Measurements from ENCODE around the gene CRADD.
"Not testable (repeated sequence)": the region's sequence is repeated elsewhere in the genome, so short reads cannot be mapped to it uniquely, and the experiment has no call there.

CRADD gene

DNA sequence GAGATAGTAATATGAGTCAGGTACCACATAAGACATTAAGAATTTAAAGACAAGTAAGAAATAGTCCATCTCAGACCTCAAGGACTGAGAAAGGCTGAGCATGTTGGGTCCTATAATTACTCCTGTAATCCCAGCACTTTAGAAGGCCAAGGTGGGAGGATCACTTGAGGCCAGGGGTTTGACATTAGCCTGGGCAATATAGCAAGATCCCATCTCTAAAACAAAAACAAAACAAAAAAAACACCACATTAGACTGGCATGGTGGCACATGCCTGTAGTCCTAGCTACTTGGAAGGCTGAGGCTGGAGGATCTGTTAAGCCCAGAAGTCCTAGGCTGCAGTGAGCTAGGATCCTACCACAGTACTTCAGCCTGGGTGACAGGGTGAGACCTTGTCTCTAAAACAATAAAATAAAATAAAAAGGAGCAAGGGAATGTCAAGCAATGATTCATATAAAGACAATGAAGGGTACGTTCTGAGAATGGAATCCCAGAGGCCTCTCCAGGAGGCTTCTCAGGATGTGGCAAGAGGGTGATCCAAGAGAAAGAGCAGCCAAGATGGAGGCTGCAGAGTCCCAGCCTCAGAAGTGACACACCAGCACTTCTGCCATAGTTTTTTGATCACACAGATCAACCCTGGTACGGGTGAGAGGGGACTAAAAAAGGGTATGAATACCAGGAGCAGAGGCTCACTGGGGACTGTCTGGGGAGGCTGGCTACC lies 206.4 kb downstream of the CRADD start:
- DNase-seq = no peak

DNA sequence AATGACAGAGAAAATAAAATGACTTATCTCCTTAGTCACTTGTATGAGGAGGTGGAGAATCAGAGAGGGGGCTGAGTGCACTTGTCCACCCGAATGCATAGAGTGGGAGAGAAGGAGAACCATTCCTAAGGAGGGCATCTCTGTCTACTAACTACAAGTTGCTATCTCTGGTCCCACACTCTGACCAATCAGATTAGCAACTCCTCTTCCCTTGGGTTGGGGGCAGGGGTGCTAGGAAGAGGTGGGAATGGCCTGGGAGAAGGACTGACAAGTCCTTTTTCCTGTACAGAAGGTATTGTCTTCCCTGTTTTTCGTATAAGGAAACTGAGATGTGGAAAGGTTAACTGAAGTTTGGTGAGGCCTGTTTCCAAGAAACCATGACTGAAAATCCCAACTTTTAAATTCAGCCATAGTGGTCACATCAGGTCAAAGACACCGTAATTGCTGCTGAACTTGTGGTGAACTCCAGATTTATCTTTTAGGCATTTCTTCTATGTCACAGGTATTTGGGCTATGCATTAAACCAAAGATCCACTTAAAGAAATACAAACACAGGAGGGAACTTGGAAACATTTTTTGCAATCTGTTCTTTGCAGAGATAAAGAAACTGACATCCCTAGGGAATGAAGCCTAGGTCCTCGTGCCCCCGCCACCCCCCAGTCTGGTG lies 207.8 kb downstream of the CRADD start:
- DNase-seq = no peak

DNA sequence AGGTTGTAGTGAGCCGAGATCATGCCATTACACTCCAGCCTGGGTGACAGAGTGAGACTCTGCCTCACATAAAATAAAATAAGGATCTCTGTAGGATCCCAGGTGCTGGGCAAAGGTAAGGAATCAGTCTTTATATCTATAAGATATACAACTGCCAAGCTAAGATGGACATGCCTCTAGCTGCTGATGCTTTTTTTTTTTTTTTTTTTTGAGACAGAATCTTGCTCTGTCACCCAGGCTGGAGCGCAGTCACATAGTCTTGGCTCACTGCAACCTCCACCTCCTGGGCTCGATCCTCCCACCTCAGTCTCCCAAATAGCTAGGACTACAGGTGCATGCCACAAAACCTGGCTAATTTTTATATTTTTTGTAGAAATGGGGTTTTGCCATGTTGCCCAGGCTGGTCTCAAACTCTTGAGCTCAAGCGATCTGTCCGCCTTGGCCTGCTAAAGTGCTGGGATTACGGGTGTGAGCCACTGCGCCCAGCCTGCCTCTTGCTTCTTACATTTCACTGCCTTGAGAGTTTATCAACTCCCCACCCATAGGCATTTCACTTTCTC lies 208.9 kb downstream of the CRADD start:
- not testable (repeated sequence) for DNase-seq

DNA sequence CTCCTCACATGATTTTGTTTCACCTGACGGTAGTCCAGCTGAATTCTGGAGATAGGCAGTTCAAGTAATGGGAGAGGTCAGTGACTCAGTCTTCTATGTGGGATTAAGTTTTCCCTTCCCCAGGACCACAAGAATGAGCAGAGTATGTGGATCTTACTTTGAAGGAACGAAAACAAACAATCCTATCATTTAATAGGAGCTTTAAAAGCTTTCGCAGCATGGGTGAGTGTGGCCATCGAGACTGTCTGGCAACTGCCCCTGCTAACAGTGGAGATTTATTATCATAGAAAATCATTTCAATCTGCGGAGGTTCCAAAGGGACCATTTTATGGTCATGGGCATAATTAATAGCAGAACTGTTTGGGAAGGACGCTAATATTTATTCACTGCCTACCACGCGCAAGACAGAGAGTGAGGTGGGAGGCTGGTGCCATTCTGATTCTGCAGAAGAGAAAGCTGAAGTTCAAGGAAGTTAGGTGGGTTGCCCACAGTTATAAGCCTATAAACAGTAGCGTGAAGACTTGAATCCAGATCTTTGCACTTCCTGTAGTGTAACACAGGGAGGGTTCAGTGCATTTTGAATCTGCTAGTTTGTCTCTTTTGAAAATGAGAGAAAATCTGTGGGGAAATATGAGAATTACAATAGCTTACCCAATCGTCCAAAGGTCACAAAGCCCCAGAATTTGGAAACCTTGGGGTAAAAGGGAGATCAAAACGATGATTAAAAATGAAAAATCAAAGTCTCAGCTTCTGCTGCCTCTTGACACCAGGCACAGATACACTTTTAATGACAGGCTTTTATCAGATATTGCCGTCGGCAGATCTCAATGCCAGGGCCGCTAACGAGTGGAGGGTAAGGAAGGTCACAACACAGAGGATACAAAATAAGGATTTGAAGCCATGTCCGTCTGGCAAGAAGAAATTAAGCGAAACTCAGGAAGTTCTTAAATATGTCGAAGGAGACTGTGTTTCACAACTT lies 209.6 kb downstream of the CRADD start:
- DNase-seq = no peak

DNA sequence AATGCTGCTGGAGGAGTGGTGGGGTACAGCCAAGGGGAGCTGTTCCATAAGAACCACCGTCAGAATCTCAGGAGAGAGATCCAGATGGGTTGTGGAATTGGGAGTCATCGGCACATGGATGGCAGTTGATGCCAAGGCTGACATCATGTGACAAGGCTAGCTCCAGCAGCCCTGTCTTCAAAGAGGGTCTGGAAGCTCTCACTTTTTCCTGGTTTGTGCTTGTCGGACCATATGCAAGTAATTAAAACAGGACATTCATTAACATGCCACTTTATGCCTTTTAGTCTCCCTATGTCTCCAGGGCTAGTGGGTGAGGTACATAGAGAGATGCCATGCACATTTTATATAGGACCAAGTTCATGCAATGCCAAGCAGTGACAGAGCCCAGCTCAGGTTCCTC lies 211.8 kb downstream of the CRADD start:
- DNase-seq = no peak

DNA sequence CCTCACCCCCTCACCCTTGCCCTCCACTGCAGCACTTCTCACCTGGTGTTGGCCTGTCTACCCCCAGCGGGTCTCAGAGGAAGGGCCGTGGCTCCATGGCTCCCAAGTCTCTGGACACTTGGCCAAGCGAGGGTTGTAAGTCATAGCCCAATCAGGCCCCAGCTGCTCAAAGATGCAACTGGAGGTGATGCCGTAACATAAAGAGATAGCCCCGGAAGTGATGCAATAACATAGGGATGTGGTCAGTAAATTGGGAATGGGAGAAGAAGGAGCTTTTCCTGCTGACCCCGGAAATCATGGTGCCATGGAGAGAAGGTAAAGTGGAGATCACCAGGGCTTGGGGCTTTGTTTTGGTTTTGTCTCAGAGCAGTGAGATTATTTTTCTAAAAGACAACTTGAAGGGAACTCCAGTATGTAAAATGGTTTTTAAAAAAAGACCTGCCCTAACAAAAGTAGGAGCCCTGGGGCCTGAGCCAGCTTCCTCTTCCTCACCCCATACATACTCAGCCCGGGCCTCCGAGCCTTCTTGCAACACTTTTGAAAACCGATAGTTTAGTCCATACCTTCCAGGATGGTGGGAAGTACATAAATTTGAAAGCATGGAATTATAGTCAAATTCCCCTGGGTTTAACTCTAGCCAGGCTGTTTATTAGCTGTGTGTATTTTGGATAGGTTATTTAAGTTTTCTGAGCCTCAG lies 212.5 kb downstream of the CRADD start:
- no peak for DNase-seq

DNA sequence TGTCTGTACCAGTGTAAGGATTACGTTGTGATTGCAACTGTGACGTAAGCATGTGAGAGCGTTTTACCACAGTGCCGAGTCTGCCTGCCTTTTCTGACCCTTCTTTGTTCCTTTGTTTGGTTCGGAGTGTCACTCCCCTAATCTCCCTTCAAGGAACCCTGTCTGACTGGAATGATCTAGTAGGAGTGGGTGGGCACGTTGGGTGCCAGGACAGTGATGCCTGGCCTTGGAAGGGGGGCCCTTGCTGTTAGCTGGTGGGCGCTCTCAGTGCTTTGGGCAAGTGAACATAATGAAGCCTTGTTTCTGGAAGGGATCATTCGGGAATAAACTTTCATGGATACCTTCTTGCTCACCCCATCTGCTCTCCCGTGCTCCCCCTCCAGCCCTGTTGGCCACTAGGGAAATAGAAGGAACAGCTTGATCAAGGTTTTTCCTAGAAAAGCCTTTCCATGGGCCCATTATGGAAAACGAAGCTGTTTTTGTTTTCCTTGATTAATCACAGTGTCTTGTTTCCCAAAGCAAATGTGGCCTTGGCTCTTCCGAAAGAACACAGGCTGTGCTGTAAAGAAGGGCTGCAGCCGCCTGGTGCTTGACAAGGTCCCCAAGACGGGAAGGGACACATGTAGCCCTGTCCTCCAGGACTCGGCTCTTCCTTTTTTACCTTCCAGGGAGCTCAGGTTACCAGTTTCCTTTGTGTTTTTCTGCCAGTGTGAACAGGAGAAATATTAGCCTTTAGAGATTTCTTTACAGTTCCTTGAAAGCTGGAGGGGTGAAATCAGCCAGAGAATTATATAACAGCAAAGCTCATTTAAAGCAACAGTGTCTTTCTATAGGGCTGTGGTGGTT lies 215.5 kb downstream of the CRADD start:
- DNase-seq = no peak

DNA sequence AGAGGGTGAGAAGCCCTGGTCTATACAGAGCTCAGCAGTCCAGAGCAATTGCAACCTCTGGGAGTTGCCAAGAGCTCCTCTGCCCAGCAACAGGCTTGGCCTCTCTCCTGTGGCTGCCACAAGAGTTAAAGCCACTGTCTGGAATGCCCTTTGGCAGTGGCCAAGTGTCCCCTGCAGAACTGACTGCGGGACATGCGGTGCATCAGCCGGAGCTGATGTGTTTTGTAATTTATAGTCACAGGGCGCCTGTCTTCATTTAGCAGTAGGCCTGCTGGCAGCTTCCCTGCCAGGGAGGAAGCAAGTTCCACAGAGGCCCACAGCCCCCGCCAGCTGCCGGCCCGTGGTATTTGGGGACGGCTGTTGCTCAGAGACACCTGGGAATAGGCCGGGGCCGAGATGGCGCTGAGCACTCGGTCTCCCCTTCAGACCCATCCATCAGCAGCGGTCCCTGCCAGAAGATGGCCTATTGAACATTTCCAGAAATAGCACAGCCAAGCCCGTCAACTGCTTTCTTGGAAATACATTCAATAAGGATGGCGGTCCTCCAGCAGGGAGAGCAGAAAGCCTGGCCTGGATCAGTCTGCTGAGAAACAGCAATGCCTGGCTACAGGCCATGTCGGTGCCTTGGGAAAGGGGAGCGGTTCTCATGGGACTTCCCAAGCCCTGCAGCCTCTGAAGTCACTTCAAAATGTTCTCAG lies 217.4 kb downstream of the CRADD start:
- DNase-seq = no peak

DNA sequence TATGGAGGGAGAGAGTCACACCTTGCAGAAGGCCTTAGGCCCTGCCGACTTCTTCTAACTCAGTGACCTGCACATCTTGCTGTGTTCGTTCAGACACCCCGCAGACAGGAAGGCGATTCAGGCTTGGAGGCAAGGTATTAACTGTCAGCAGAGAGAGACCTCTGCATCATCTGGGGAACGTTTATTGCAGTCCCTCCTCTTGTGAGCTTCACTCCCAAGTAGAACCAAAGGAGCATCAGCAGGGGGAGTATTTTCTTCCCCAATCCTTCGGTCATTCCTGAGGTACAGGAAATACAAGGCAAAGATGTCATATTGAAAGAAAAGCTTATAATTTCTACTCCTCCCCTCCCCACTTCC lies 217.9 kb downstream of the CRADD start:
- DNase-seq = no peak

DNA sequence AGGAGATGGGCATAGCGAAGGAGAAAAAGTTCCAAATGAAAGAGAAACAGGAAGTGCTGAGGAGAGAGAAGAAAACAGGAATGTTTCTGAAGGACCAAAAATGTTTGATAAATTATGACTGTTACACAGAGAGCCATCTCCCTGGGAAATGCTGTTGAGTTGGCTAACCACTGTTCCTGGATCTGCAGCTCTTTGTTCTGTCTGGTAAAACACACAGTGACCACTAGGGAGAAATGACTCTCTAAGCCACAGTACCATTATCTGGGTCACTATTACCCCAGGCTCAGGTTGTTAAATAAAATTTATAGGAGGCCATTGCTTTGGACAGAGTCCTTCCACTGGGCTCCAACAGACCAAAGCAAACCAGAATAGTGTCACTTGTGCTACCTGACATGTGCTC lies 219.3 kb downstream of the CRADD start:
- DNase-seq = no peak

DNA sequence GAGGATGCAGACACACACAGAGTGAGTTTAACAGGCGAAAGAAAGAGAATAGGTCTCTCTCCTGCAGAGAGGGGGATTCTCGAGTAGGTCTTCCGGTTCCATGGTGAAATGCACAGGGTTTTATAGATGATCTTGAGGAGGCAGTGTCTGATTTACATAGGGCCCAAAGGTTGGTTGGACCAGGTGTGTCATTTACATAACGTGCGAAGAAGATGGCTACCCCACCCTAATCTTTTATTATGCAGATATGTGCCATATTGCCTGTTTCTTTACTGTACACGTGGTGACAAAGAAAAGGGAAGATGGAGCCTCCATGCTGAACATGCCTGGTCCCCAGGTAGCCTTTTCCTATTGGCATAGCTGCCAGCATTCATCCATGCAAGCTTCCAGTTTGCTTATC lies 219.8 kb downstream of the CRADD start:
- no peak for DNase-seq

DNA sequence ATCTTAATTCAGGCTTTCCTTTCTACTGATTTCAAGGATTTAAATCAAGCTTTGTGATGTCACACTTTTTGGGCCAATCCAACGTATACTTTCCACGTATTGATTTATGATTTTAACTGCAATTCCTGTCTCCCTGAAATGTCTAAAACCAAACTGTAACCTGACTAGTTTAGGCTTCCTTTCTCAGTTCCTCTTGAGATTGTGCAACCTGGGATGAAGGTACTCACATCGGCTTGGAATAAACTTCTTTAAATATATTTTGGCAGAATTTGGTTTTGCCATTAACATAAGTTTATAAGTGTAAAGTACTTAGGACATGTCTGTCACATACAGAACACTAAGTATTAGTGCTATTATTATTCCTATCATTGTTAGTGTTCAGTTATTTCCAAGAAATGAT lies 224.6 kb downstream of the CRADD start:
- no peak for DNase-seq

DNA sequence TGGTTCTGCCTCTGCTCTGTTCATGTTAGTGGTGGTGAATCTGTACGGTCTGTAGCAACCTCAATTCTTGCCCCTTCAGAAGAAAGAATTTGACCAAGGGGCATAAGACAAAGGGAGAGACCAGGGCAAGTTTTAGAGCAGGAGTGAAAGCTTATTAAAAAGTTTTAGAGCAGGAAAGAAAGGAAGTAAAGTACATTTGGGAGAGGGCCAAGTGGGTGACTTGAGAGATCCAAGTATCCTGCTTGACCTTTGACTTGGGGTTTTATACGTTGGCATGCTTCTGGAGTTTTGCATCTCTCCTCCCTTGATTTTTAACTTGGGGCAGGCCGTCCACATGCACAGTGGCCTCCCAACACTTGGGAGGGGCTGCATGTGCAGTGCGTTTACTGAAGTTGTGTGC lies 225.0 kb downstream of the CRADD start:
- no peak for DNase-seq

DNA sequence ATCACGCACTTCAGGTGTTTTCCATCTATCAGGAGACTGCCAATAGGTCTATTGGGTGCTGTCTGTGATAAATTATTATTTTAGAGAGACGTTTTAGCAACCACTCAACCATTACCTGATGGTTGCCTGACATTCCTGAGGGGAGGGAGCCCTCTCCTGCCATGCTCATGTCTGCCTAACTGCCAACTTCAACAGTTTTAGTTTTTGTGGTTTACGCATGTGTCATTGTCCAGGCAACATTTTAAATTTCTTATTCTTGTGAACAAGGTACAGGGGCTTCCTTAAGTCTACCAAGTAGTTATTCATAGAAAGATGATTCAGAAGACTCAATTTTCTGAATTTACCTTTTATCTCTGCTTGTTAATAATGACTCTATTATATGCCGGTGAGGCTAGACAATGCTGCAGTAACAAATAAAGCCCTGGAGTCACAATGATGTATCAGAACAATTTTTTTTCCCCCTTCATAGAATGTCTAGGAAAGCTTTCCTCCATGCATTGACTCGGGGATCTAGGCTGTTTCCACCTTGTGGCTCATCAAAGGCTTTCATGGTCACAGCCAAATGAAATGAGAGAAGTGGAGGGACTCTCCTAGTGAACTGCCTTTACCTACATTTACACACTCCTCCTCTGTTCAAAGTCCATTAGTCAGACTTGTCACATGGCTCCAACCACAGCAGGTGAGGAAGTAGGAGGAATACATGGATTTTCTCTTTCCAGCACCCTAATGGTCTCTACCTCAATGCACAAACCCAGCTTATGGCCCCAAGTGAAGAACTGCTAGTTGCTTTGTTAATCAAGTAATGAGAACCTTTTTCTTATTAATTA lies 225.8 kb downstream of the CRADD start:
- DNase-seq = no peak

DNA sequence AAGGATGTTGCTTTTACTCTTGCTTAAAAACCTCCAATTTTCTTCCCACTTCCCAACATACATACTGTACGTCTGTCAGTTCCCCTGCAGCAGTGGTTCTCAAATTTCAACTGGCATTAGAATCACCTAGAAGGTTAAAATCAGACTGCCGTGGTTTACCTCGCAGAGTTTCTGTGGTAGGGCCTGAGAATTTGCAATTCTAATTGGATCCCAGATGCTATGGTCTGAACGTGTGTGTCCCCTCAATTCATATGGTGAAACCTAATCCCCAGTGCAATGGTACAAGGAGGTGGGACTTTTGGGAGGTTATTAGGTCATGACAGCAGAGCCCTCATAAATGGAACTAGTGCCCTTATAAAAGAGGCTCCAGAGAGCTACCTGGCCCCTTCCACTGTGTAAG lies 226.9 kb downstream of the CRADD start:
- no peak for DNase-seq

DNA sequence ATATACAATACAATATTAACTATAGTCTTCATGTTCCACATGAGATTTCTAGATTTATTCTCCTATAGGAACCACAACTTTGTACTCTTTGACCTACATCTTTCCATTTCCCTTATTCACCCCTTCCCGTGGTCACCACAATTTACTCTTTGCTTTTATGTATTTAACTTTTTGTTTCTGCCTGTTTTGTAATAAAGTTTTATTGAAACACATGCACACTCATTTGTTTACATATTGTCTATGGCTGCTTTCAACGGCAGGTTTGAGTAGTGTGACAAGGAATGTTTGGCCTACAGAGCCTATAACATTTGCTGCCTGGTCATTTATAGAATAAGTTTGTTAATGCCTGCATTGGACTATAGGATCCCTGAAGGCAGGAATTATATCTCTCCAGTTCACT lies 231.1 kb downstream of the CRADD start:
- DNase-seq = no peak

DNA sequence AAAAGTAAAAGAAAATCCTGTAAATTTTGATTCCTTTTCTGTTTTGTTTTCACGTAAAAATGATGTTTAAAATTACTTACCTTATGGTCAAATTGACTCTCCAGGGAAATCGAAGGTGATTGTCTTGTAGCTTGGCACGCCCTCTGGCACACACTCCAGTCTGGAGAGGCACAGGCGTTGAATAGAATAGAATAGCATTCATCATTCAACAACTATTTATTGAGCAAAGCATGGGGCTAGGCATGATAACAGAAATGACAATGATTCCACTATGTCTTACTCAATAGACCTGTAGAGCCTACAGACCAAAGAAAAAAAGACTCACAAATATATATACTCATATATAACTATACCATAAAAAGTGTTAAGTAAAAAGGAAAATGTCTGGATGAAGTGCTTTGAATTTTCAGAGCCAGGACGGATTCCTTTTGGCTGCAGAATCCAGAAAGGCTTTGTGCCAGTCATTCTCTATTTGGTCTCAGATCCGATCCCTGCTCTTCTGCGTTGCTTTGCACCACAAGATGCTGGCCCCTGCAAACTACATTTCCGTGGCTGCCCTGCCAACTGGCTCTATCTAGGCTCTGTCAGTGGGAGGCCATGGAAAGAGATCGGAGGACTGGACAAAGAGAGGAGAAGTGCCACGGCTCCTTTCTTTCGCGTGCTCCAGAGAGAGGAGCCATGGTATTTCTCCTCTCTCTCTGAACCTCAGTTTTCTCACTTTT lies 231.8 kb downstream of the CRADD start:
- no peak for DNase-seq

DNA sequence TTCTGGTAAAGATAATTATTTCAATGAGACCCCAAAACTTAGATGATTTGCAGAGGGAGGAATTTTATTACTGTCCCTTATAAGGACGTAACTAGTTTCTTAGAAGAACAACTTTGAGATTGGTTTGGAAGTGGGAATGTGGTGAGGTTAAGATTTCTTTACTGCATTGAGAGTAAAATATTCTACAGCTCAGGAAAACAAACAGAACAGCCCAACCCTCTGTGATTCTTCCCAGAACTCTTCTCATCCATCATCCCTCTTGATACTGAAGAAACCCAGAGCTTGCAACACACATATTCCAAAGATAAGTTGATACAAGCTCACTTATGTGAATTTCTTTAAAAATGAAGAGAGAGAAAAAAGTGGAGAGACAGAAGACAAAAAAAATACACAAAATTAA lies 234.2 kb downstream of the CRADD start:
- DNase-seq = no peak

DNA sequence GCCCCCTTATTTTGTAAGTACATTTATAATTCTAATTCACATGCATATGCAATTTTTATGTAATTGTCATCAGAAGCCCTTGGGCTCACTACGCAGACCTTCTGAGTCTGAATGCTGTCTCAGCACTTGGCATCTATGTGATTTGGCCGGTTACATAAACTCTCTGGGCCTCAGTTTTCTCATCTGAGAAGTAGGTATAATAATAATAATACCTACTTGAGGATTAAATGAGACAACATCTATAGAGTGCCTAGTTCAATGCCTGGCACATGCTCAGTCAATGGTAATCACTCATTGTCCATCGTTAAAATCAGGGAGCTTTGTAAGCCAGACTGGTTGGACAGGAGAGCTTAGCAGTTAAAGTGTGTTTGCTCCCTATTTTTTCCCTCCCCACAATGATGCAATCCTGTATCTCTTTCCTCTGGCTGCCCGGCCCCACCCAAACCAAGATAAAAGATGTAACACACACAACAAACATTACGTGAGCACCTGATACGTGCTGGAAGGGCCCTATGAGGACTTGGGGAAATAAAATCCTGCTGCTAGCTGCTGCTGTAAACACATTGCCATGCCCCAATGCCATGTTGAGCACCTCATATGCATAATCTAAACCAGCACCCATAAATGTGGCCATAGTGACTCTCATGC lies 235.0 kb downstream of the CRADD start:
- no peak for DNase-seq
